ENCODE measurements around the gene ARHGAP21. TPM values are rescaled to one million over a fixed set of nuclear protein-coding genes. Genes with fewer than 3 reads are reported as not detected.
A peak's percentile ranks its signal among the peaks of the same experiment; 100 is the strongest.

The ARHGAP21 gene
- total and polyA plus RNA-seq, 9 of the 15 experiments (the other 6 are each of a cell fraction or from before 2014, with no cell fraction given) = 13.6 to 145 (median 60.8) TPM

DNA sequence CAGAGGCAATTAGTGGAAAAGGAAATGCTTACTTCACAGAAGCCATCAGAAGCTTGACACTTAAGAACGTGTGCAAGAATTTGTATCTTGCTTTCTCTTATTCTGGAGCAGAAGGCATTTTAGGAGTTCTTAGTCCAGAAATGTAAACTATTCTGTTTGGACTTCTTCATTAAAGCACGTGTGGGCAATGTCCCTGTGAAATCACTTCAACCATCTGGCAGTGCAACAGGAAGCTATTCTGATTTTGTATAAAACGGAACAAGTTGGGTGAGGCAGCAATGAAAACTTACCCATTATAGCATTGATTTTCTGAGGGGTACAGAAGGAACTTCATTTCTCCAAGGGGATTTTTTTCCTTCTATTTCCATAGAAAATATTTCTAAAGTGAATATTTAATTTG is 21.3 kb upstream of the ARHGAP21 start:
- H3K4me1 ChIP-seq (replicated peaks in 1 of 2; ENCODE audit: control insufficient read depth in 2 of 2, insufficient read depth in 2 of 2, low read length in 2 of 2) = no peaks in the 10 kb centered on the region
- in situ Hi-C loops (cut with MboI) = no loop called here
- no peaks in the 10 kb centered on the region for H3K9me3 ChIP-seq (replicated peaks; ENCODE audit: control insufficient read depth, insufficient read depth, low read depth, low read length)
- no peaks in the 10 kb centered on the region for H3K79me2 ChIP-seq (ENCODE audit: control insufficient read depth, insufficient read depth, low read length)
- no peak overlapping the region for H3K27ac ChIP-seq (ENCODE audit: extremely low read depth, low read depth, low read length)
- no peak overlapping the region for H3K4me3 ChIP-seq
- ChIA-PET POLR2A (interaction anchor here (0.7 kb wide), 1 partner anchor 1411 kb away, joined by 3 read pairs; no protein-coding TSS in a partner anchor), CTCF (ENCODE audit: low intra/inter-chr PET ratio) (no interaction called here)
- no TSS peak for BruUV-seq (replicated peaks)
- no peak overlapping the region for H3K4me2 ChIP-seq (ENCODE audit: insufficient read depth, low read length)
- H3K27me3 ChIP-seq (ENCODE audit: control insufficient read depth in 2 of 2, insufficient read depth in 2 of 2, low read length in 2 of 2) = no peaks in the 10 kb centered on the region
- no peak overlapping the region for H2AFZ ChIP-seq (ENCODE audit: low read depth, low read length)
- H3K9me1 ChIP-seq (ENCODE audit: control insufficient read depth, insufficient read depth, low read length) = no peaks in the 10 kb centered on the region
- ATAC-seq = no peak
- WGBS (ENCODE audit: insufficient coverage, low coverage, missing lambda C conversion rate) = 3% methylated on average over 3 of the region's 3 CpGs
- no peak for FAIRE-seq
- intact Hi-C loops (cut with micrococcal nuclease) = no loop called here
- TF ChIP-seq GABPB1 (CRISPR knock-in tag; IDR thresholded peaks at IDR 0.05) (no peak), NCOA1 (IDR thresholded peaks at IDR 0.05; ENCODE audit: low read depth) (no peak), HDGF (IDR thresholded peaks at IDR 0.05) (no peak), CBFA2T3 (IDR thresholded peaks at IDR 0.05) (peak; percentile 21; the same call in 1 of the 2 replicates)
- TF ChIP-seq, protein P1, sequence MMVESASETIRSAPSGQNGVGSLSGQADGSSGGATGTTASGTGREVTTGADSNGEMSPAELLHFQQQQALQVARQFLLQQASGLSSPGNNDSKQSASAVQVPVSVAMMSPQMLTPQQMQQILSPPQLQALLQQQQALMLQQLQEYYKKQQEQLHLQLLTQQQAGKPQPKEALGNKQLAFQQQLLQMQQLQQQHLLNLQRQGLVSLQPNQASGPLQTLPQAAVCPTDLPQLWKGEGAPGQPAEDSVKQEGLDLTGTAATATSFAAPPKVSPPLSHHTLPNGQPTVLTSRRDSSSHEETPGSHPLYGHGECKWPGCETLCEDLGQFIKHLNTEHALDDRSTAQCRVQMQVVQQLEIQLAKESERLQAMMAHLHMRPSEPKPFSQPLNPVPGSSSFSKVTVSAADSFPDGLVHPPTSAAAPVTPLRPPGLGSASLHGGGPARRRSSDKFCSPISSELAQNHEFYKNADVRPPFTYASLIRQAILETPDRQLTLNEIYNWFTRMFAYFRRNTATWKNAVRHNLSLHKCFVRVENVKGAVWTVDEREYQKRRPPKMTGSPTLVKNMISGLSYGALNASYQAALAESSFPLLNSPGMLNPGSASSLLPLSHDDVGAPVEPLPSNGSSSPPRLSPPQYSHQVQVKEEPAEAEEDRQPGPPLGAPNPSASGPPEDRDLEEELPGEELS (CRISPR knock-in tag; IDR thresholded peaks at IDR 0.05; ENCODE audit: borderline replicate concordance) = no peak
- H3K36me3 ChIP-seq (ENCODE audit: control insufficient read depth, insufficient read depth, low read length) = no peaks in the 10 kb centered on the region
- H4K20me1 ChIP-seq (replicated peaks; ENCODE audit: control insufficient read depth, insufficient read depth, low read length) = no peaks in the 10 kb centered on the region
- DNase-seq (ENCODE audit: extremely low read depth in 1 of 4, low spot score in 3 of 4) = no peak
- H3K9ac ChIP-seq (ENCODE audit: insufficient read depth in 1 of 2, low read depth in 2 of 2, low read length in 2 of 2) = no peak overlapping the region

DNA sequence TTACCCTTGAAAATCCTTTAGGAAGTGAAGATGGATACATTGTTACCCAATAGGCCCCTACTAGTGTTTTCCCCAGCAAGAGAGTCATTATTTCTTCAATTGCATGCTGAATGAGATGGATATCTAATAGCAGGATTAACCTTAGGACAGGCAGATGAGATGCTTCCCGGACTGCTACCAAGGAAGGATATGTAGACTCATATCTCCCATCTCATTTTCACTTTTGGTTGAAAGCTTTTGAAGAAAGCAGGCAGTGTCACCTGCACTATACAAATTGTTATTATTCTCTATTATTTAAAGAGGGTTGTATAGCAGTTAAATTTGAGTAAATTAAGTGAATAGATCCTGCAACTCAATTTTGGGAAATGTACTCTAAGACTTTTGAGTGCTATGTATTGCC is 17.0 kb upstream of the ARHGAP21 start:
- no peaks in the 10 kb centered on the region for H3K36me3 ChIP-seq (ENCODE audit: control insufficient read depth, insufficient read depth, low read length)
- no peak overlapping the region for H2AFZ ChIP-seq (ENCODE audit: low read depth, low read length)
- DNase-seq (ENCODE audit: extremely low read depth in 1 of 4, low spot score in 3 of 4) (no peak), ATAC-seq (no peak), FAIRE-seq (no peak)
- H3K4me1 ChIP-seq (replicated peaks in 1 of 2; ENCODE audit: control insufficient read depth in 2 of 2, insufficient read depth in 2 of 2, low read length in 2 of 2) = peaks cover 0 to 6% of the 10 kb centered on the region in 2 experiments; a peak in 4 of 5 replicates
- CTCF ChIA-PET (ENCODE audit: low intra/inter-chr PET ratio) = no interaction called here
- no peak overlapping the region for H3K4me2 ChIP-seq (ENCODE audit: insufficient read depth, low read length)
- H3K27ac ChIP-seq (ENCODE audit: extremely low read depth, low read depth, low read length) = no peak overlapping the region
- no TSS peak for BruUV-seq (replicated peaks)
- H3K9me1 ChIP-seq (ENCODE audit: control insufficient read depth, insufficient read depth, low read length) = no peaks in the 10 kb centered on the region
- in situ Hi-C loops (cut with MboI) = no loop called here
- no peak overlapping the region for H3K9ac ChIP-seq (ENCODE audit: insufficient read depth in 1 of 2, low read depth in 2 of 2, low read length in 2 of 2)
- 50% methylated on average over 1 of the region's 1 CpG for WGBS (ENCODE audit: insufficient coverage, low coverage, missing lambda C conversion rate)
- H3K9me3 ChIP-seq (replicated peaks; ENCODE audit: control insufficient read depth, insufficient read depth, low read depth, low read length) = no peaks in the 10 kb centered on the region
- intact Hi-C loops (cut with micrococcal nuclease) = no loop called here
- POLR2A ChIA-PET = no interaction called here
- no peaks in the 10 kb centered on the region for H3K27me3 ChIP-seq (ENCODE audit: control insufficient read depth in 2 of 2, insufficient read depth in 2 of 2, low read length in 2 of 2)
- H3K79me2 ChIP-seq (ENCODE audit: control insufficient read depth, insufficient read depth, low read length) = no peaks in the 10 kb centered on the region
- H3K4me3 ChIP-seq = no peak overlapping the region
- 0 out of 2 replicates have a peak, but pooled peaks have one; percentile 14 for TF ChIP-seq CBX5 (IDR thresholded peaks at IDR 0.05; ENCODE audit: borderline replicate concordance, low read depth)
- TF ChIP-seq BRCA1 (IDR thresholded peaks at IDR 0.05) = no peak
- TF ChIP-seq BRCA1 (CRISPR knock-in tag; IDR thresholded peaks at IDR 0.05) = no peak
- 0 out of 3 replicates have a peak, but pooled peaks of 1 of the 2 experiments have one; percentile 30 for TF ChIP-seq CBX3 (IDR thresholded peaks at IDR 0.05; ENCODE audit: borderline replicate concordance in 1 of 2, low read length in 2 of 2)
- H4K20me1 ChIP-seq (replicated peaks; ENCODE audit: control insufficient read depth, insufficient read depth, low read length) = no peaks in the 10 kb centered on the region
